Panc1 (cell line): ENCODE measurements around the gene PHTF2.

Experiments
- SIN3A ChIP-seq: IDR thresholded peaks from 2 replicates; pipeline ENCODE4 v1.6.1; 2012; ENCODE audit warnings: low read depth, mild to moderate bottlenecking, low read length, moderate library complexity, borderline replicate concordance; ENCODE audit not compliant: insufficient read depth
- TF ChIP-seq, protein P1 (sequence below): fragments of 450-650 bp; IDR thresholded peaks from 2 replicates; pipeline ENCODE4 v1.5.1; 2017; ENCODE audit warnings: mild to moderate bottlenecking

DNA sequence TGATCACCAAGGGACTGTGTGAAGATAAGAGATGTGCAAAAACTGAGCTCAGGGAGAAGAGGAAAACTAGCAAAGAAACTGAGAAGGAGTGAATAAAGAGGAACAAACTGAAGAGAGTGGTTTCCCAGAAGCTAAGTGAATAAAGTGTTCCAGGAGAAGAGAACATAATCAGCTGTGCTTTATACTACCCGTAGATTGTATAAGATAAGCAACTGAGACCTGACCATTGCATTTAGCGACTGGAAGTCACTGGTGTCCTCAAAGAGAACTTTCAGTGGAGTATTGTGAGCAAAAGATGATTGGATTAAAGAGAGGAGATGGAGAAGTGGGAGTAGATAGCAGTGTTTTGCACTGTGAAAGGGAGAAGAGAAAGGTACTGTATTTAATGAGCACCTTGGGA lies 14.6 kb downstream of the PHTF2 start:
- TF ChIP-seq, protein P1, sequence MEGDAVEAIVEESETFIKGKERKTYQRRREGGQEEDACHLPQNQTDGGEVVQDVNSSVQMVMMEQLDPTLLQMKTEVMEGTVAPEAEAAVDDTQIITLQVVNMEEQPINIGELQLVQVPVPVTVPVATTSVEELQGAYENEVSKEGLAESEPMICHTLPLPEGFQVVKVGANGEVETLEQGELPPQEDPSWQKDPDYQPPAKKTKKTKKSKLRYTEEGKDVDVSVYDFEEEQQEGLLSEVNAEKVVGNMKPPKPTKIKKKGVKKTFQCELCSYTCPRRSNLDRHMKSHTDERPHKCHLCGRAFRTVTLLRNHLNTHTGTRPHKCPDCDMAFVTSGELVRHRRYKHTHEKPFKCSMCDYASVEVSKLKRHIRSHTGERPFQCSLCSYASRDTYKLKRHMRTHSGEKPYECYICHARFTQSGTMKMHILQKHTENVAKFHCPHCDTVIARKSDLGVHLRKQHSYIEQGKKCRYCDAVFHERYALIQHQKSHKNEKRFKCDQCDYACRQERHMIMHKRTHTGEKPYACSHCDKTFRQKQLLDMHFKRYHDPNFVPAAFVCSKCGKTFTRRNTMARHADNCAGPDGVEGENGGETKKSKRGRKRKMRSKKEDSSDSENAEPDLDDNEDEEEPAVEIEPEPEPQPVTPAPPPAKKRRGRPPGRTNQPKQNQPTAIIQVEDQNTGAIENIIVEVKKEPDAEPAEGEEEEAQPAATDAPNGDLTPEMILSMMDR = no peak
- no peak for TF ChIP-seq SIN3A
